K562 (cell line): ENCODE results near the gene HIGD1C. TPM values are rescaled to one million over a fixed set of nuclear protein-coding genes. Genes with fewer than 3 reads are reported as not detected.
A peak's percentile ranks its signal among the peaks of the same experiment; 100 is the strongest.
"Not testable (repeated sequence)": the region's sequence is repeated elsewhere in the genome, so short reads cannot be mapped to it uniquely, and the experiment has no call there.

Experiments
- ATAC-seq: fragments of 200-7000 bp; cut with Tn5 transposase; 3 replicates; pipeline ENCODE4 v1.9.1; 2020; ENCODE audit warnings: moderate library complexity
- Bru-seq: library from RNA; stranded (reverse); fragments of 400-500 nt; gene quantifications from one replicate; lab custom pipeline; 2021; lab: Mats Ljungman, UMichigan
- BruChase-seq, 2 experiments: library from RNA; stranded (reverse); fragments of 400-500 nt; gene quantifications; one replicate each; lab custom pipeline; 2021; lab: Mats Ljungman, UMichigan
- BruUV-seq: library from RNA; stranded (reverse); fragments of 400-500 nt; replicated peaks from 2 replicates; lab custom pipeline; 2021; lab: Mats Ljungman, UMichigan
- CTCF ChIA-PET: fragments of 300-600 bp; formaldehyde crosslinking; extraction: SDS; loops from one replicate; lab custom pipeline; 2021; ENCODE audit warnings: low intra/inter-chr PET ratio; lab: Yijun Ruan, JAX
- POLR2A ChIA-PET: fragments of 300-600, 350-650 bp; sonication (Branson Sonifier 250); formaldehyde crosslinking; extraction: SDS; loops from one replicate; lab custom pipeline; 2021; ENCODE audit warnings: antibody characterized with exemption, inconsistent platforms; lab: Yijun Ruan, JAX
- DNase-seq, 4 experiments: peaks; one replicate each; pipeline versions ENCODE4 v3.0.0 to v3.0.0-alpha.2; 2011 to 2018; ENCODE audit warnings: low spot score in 3 of 4, mixed read lengths in 3 of 4; ENCODE audit errors: extremely low read depth in 1 of 4
- FAIRE-seq: peaks from 2 replicates; lab custom pipeline; 2011; peaks lifted over from hg19 to GRCh38; lab: Jason Lieb, UNC
- H2AFZ ChIP-seq: 2 replicates; pipeline ENCODE4 v1.6.0; 2011; ENCODE audit warnings: low read depth, low read length, control low read depth, inconsistent platforms
- H3K27ac ChIP-seq: fragments of 200-600 bp; 3 replicates; pipeline ENCODE4 v1.8.0; 2011; ENCODE audit warnings: low read depth, mild to moderate bottlenecking, control low read depth, inconsistent platforms, low read length, moderate library complexity, mixed read lengths; ENCODE audit errors: extremely low read depth
- H3K27me3 ChIP-seq, 2 experiments: fragments of 300-600 bp in 1 of 2; 2 replicates in 1 of 2; 3 replicates in 1 of 2; pipeline versions ENCODE4 v1.6.0 to v1.8.0; 2011; ENCODE audit warnings: inconsistent platforms in 2 of 2, low read length in 2 of 2, mild to moderate bottlenecking in 1 of 2, mixed read lengths in 1 of 2, moderate library complexity in 1 of 2; ENCODE audit not compliant: control insufficient read depth in 2 of 2, insufficient read depth in 2 of 2
- H3K36me3 ChIP-seq: fragments of 300-600 bp; 3 replicates; pipeline ENCODE4 v1.8.0; 2011; ENCODE audit warnings: mild to moderate bottlenecking, low read length, inconsistent platforms; ENCODE audit not compliant: control insufficient read depth, insufficient read depth
- H3K4me1 ChIP-seq, 2 experiments: fragments of 200-600 bp in 1 of 2; replicated peaks in 1 of 2; 2 replicates in 1 of 2; 3 replicates in 1 of 2; pipeline versions ENCODE4 v1.5.1 to v1.8.0; 2011; ENCODE audit warnings: inconsistent platforms in 2 of 2, low read length in 2 of 2, mild to moderate bottlenecking in 1 of 2, mixed read lengths in 1 of 2, moderate library complexity in 1 of 2; ENCODE audit not compliant: control insufficient read depth in 2 of 2, insufficient read depth in 2 of 2
- H3K4me2 ChIP-seq: 2 replicates; pipeline ENCODE4 v1.6.1; 2011; ENCODE audit warnings: low read length, control low read depth, inconsistent platforms, mixed read lengths; ENCODE audit not compliant: insufficient read depth
- H3K4me3 ChIP-seq: fragments of 200-600 bp; sonication (generic), shearing (Covaris generic); 2 replicates; pipeline ENCODE4 v1.5.1; 2016; ENCODE audit warnings: control low read depth, inconsistent platforms
- H3K79me2 ChIP-seq: fragments of 200-600 bp; 3 replicates; pipeline ENCODE4 v1.8.0; 2011; ENCODE audit warnings: low read length, inconsistent platforms; ENCODE audit not compliant: control insufficient read depth, insufficient read depth
- H3K9ac ChIP-seq, 2 experiments: 2 replicates each; pipeline versions ENCODE4 v1.6.0 to v1.6.1; 2011; ENCODE audit warnings: low read depth in 2 of 2, low read length in 2 of 2, control low read depth in 1 of 2, inconsistent platforms in 1 of 2, mild to moderate bottlenecking in 1 of 2, mixed read lengths in 1 of 2; ENCODE audit not compliant: insufficient read depth in 1 of 2
- H3K9me1 ChIP-seq: one replicate; pipeline ENCODE4 v1.6.0; 2011; ENCODE audit warnings: inconsistent platforms, mild to moderate bottlenecking, low read length, moderate library complexity; ENCODE audit not compliant: control insufficient read depth, insufficient read depth
- H3K9me3 ChIP-seq: replicated peaks from 2 replicates; pipeline ENCODE4 v1.5.1; 2011; ENCODE audit warnings: low read depth, low read length, inconsistent platforms; ENCODE audit not compliant: control insufficient read depth, insufficient read depth
- H4K20me1 ChIP-seq: replicated peaks from 2 replicates; pipeline ENCODE4 v1.6.1; 2011; ENCODE audit warnings: low read length, inconsistent platforms, mixed read lengths; ENCODE audit not compliant: control insufficient read depth, insufficient read depth
- IRF2 ChIP-seq: sonication (generic); formaldehyde crosslinking; IDR thresholded peaks from 2 replicates; pipeline ENCODE4 v1.8.1; 2022; ENCODE audit warnings: mild to moderate bottlenecking, missing genetic modification reagents
- ZNF140 ChIP-seq: fragments of 250-450 bp; sonication (Bioruptor Pico); IDR thresholded peaks from 2 replicates; pipeline ENCODE4 v1.8.0; 2021; ENCODE audit warnings: moderate library complexity, mild to moderate bottlenecking, inconsistent platforms
- WGBS: fragments of 100-300 bp; shearing (Covaris generic); methylation state at CpG from one replicate; pipeline ENCODE4 v1.1.6; 2016; ENCODE audit warnings: low coverage, mixed read lengths; ENCODE audit not compliant: insufficient coverage; ENCODE audit errors: missing lambda C conversion rate; 5-methylcytosine and 5-hydroxymethylcytosine counted together
- in situ Hi-C: fragments of 300-500 bp; cut with MboI; formaldehyde crosslinking; loops from 4 replicates; pipeline ENCODE4 v1.15.0; 2018; ENCODE audit warnings: inconsistent platforms, mixed read lengths
- intact Hi-C: fragments of 100-400 bp; cut with micrococcal nuclease; formaldehyde crosslinking; loops from 2 replicates; pipeline ENCODE4 v1.14.2; 2022
- long read RNA-seq, 3 experiments: library from polyadenylated mRNA in 2 of 3; library from RNA in 1 of 3; unstranded in 2 of 3; stranded (forward) in 1 of 3; transcript quantifications; one replicate each; pipeline ENCODE4 v2.0.0, GENCODE V29; 2019 to 2022
- polyA minus RNA-seq, 3 experiments: library from RNA; depleted of rRNA, polyadenylated mRNA; stranded (reverse); fragments of >200 nt; gene quantifications; 2 replicates each; pipeline ENCODE4 v1.2.3, GENCODE V29; 2011
- polyA plus RNA-seq, 8 experiments: library from polyadenylated mRNA; depleted of rRNA in 4 of 8; stranded (reverse) in 5 of 8; unstranded in 3 of 8; fragments of >200 nt; fragmentation: Nextera tagmentation in 2 of 8; fragmentation: Illumina TruSeq in 1 of 8; extraction: Ambion mirVana in 2 of 8; extraction: Trizol in 1 of 8; gene quantifications; 2 replicates each; pipeline versions ENCODE4 v1.2.1 to v1.2.3, GENCODE V29; 2011 to 2014; ENCODE audit warnings: inconsistent platforms in 1 of 8, missing spikeins in 1 of 8
- total RNA-seq, 7 experiments: library from RNA; depleted of rRNA in 6 of 7; stranded (reverse); fragments of >200 nt in 6 of 7; fragmentation: Illumina TruSeq in 2 of 7; extraction: Trizol in 2 of 7; gene quantifications; 2 replicates each; pipeline versions ENCODE4 v1.2.1 to v1.2.3, GENCODE V29; 2011 to 2021; ENCODE audit warnings: low replicate concordance in 1 of 7

Gene HIGD1C
- total RNA-seq (2011; cell fraction: chromatin; rRNA removed; ENCODE audit: low replicate concordance) = not detected in 2 replicates
- not detected in 2 replicates for total RNA-seq (2011; cell fraction: nucleolus; rRNA removed)
- total RNA-seq (2011; cell fraction: nucleoplasm; rRNA removed) = not detected in 2 replicates
- total RNA-seq (2014; rRNA removed) = not detected in 2 replicates
- total RNA-seq (2014; rRNA removed; fragmentation: Illumina TruSeq; extraction: Trizol) = not detected in 2 replicates
- total RNA-seq (2015; rRNA removed; fragmentation: Illumina TruSeq; extraction: Trizol) = not detected in 2 replicates
- not detected in 2 replicates for total RNA-seq (2021)
- polyA plus RNA-seq (2011; rRNA removed) = not detected in 2 replicates
- not detected in 2 replicates for polyA plus RNA-seq (2011; cell fraction: cytosol; rRNA removed)
- not detected in 2 replicates for polyA plus RNA-seq (2011; cell fraction: nucleus; rRNA removed)
- not detected in 2 replicates for polyA plus RNA-seq (2012)
- polyA plus RNA-seq (2014; fragmentation: Illumina TruSeq; extraction: Trizol) = not detected in 2 replicates
- polyA plus RNA-seq (2014; fragmentation: Nextera tagmentation; extraction: Ambion mirVana) = not detected
- not detected in 2 replicates for polyA plus RNA-seq (2014; rRNA removed)
- not detected in 2 replicates for polyA minus RNA-seq (2011; rRNA and poly(A)+ RNA removed)
- not detected in 2 replicates for polyA minus RNA-seq (2011; cell fraction: cytosol; rRNA and poly(A)+ RNA removed)
- not detected in 2 replicates for polyA minus RNA-seq (2011; cell fraction: nucleus; rRNA and poly(A)+ RNA removed)
- percentile 10 among the genes with signal in this experiment for Bru-seq, nascent RNA
- percentile 10 among the genes with signal in this experiment for BruChase-seq, experiment 1, labeled RNA remaining after a 2-hour chase
- percentile 15 among the genes with signal in this experiment for BruChase-seq, experiment 2, labeled RNA remaining after a 6-hour chase
- long read RNA-seq, experiment 1 = 0 reads
- long read RNA-seq, experiment 2 = 0 reads
- long read RNA-seq, experiment 3 = 0 reads

DNA sequence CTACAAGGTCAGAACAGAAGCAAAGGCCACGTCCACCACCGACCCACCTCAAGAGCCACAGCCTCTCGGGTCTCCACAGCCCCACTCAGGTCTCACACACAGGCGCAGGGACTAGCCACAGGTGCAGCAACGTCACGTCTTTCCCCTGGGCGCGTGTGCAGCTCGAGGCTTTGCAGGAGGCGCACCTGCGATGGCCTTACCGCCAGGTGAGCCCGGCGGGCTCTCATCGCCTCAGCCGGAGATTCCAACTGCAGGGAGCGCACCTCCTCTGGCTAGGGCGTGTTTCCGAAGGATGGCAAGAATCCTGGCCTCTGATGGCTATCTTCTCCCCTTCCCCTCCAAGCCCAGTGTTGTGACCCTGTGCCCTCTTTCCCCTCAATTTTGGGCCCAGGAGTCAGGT lies at the start of gene HIGD1C:
TSS of gene HIGD1C (plus strand) at position 35 of the 400 bp plus-strand sequence. CDS start 1,455 bp downstream, outside the sequence.
- in situ Hi-C loops = no loop called here
- WGBS = 63% methylated on average over 19 of the region's 19 CpGs
- Histone ChIP-seq H3K9me3 (no peaks in the 10 kb centered on the region), H3K79me2 (no peaks in the 10 kb centered on the region), H3K9ac (no peak within 1 kb of the TSS), H3K4me2 (no peak within 1 kb of the TSS), H3K27me3 (no peaks in the 10 kb centered on the region), H3K27ac (no peak within 1 kb of the TSS), H2AFZ (no peak within 1 kb of the TSS), H3K9me1 (no peaks in the 10 kb centered on the region), H4K20me1 (no peaks in the 10 kb centered on the region), H3K4me3 (no peak within 1 kb of the TSS), H3K36me3 (no peaks in the 10 kb centered on the region), H3K4me1 (peaks cover 0 to 5% of the 10 kb centered on the region in 2 experiments; a peak in 1 of 5 replicates)
- no TSS peak for BruUV-seq
- FAIRE-seq (no peak), ATAC-seq (no peak), DNase-seq (no peak)
- intact Hi-C loops = no loop called here
- ChIA-PET CTCF (no interaction called here), POLR2A (no interaction called here)
- 0 out of 2 replicates have a peak, but pooled peaks have one; percentile 19 for TF ChIP-seq IRF2 (CRISPR knock-in tag)
- TF ChIP-seq ZNF140 (CRISPR knock-in tag) = no peak

DNA sequence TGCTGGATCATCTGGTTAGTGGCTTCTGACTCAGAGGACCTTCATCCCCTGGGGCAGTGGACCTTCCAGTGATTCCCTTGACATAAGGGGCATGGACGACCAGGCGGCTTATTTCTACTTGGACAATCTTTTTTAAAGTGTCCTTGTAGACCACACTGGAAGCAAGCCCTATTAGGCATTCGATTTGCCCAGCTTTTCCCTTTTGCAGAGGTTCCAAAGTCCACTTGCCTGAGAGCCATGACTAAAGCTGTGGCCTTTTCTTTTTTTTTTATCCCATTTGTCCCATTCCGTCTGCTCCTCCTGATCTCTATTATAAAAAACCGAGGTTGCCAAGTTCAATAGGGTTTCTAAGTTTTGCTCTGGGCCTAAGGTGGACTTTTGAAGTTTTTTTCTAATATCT lies 43.9 kb upstream of the HIGD1C start:
- FAIRE-seq, intact Hi-C loops: not testable (repeated sequence)

More for the DNA sequence above, 43.9 kb upstream of the HIGD1C start:
- H3K27me3 ChIP-seq, H3K4me1 ChIP-seq, H2AFZ ChIP-seq, H3K9ac ChIP-seq, H3K27ac ChIP-seq, H3K9me1 ChIP-seq, CTCF ChIA-PET, ATAC-seq, H3K4me3 ChIP-seq, H3K4me2 ChIP-seq, H3K79me2 ChIP-seq, H3K36me3 ChIP-seq, DNase-seq, BruUV-seq, POLR2A ChIA-PET, in situ Hi-C loops, H4K20me1 ChIP-seq: not testable (repeated sequence)
- 49% methylated on average over 3 of the region's 5 CpGs for WGBS
- peaks cover 14% of the 10 kb centered on the region; the same call in 1 of the 2 replicates for H3K9me3 ChIP-seq
